DLD1 (cell line): Measurements from ENCODE around the gene MMGT1.
"Not testable (repeated sequence)": the region's sequence is repeated elsewhere in the genome, so short reads cannot be mapped to it uniquely, and the experiment has no call there.

Source experiments
- in situ Hi-C: cut with HindIII; loops from 2 replicates; pipeline ENCODE4 v1.10.0; 2017; ENCODE audit warnings: low sequenced_read_pairs

Gene MMGT1

DNA sequence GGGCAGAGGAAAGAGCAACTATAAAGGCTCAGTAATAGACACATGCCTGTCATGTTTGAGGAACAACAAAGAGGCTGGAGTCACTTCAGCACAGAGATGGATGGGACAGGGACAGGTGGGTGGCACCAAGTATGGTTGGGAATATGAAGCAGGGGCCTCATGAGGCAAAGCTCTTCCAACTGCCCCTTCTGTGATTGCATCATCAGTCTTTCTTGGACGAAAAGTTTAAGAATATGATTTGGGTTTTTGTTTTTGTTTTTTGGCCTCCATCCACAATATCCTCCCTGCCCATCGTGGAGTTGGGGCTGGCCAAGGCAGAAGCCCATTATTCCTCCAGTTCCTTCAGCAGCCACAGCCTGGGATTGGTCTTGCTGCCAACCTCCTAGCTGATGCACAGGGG lies 45.9 kb downstream of the MMGT1 start:
- in situ Hi-C loops: no loop called here

GRCh38 chrX:135923353-135923752 lies 50.4 kb downstream of the MMGT1 start:
- in situ Hi-C loops: no loop called here

DNA sequence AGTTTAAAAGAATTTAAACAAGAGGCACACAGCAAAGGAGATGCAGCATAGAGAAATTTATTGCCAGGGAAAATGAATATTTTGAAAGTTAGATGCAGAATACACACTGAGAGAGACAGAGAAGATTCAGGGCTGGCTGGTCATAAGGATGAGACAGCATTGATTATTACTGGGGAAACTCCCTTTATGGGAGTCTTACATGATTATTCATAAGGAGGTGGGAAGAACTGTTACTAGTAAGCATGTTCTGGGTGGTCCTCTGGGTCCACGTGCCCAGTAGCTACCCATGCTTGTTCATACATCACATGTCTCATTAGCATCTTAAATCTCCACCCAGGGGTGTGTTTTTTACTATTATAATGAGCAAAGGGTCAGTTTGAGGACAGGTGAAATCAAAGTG lies 53.3 kb downstream of the MMGT1 start:
- in situ Hi-C loops: not testable (repeated sequence)

GRCh38 chrX:135914404-135914803 lies 59.4 kb downstream of the MMGT1 start:
- in situ Hi-C loops: no loop called here
